Endothelial cell of hepatic sinusoid (primary cell): Measurements from ENCODE around the gene KMT2B.
"Not testable (repeated sequence)": the region's sequence is repeated elsewhere in the genome, so short reads cannot be mapped to it uniquely, and the experiment has no call there.

Experiments
- in situ Hi-C: cut with HindIII; loops from 2 replicates; pipeline ENCODE4 v1.10.0; 2017; ENCODE audit warnings: low sequenced_read_pairs

Gene KMT2B

DNA sequence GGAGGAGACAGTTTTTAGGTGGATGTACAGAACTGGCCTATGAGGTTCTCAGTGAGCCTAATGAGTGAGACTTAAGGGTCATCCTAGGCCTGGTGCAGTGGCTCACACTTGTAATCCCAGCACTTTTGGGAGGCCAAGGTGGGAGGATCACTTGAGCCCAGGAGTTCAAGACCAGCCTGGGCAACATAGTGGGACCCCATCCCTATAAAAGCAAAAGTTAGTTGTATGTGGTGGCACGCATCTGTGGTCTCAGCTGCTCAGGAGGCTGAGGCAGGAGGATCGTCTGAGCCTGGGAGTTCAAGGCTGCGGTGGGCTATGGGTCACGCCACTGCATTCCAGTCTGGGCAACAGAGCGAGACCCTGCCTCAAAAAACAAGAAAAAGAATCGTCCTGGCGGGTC is 6.3 kb downstream of the KMT2B start:
- in situ Hi-C loops = not testable (repeated sequence)

GRCh38 chr19:35724560-35724959 is 6.8 kb downstream of the KMT2B start:
- in situ Hi-C loops = no loop called here

GRCh38 chr19:35725216-35725861 is 7.5 kb downstream of the KMT2B start:
- in situ Hi-C loops = no loop called here

DNA sequence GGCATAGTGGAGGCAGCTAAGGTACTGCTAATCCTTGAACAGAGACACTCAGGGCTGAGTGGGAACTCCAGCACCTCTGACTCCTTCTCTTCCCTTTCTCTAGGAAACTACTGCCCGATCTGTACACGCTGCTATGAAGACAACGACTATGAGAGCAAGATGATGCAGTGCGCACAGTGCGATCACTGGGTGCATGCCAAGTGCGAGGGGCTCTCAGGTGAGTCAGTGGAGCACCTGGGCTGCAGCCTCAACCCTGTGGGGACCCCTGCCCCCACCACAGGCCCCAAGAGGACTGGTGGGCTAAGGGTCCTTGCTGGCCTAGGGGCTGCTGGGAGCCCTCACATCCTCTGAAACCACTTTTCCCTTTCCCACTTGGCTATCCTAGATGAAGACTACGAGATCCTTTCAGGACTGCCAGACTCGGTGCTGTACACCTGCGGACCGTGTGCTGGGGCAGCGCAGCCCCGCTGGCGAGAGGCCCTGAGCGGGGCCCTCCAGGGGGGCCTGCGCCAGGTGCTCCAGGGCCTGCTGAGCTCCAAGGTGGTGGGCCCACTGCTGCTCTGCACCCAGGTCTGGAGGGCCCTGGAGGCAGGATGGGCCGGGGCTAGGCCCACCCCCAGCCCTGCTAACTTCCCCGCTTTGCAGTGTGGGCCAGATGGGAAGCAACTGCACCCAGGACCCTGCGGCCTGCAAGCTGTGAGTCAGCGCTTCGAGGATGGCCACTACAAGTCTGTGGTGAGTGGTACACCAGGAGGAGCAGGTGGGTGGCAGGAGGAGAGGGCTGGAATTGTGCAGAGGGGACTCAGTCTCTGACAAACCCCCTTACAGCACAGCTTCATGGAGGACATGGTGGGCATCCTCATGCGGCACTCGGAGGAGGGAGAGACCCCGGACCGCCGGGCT is 9.5 kb downstream of the KMT2B start:
- in situ Hi-C loops = no loop called here

GRCh38 chr19:35727956-35728706 is 10.3 kb downstream of the KMT2B start:
- in situ Hi-C loops = no loop called here

GRCh38 chr19:35729021-35729420 is 11.2 kb downstream of the KMT2B start:
- in situ Hi-C loops = no loop called here

DNA sequence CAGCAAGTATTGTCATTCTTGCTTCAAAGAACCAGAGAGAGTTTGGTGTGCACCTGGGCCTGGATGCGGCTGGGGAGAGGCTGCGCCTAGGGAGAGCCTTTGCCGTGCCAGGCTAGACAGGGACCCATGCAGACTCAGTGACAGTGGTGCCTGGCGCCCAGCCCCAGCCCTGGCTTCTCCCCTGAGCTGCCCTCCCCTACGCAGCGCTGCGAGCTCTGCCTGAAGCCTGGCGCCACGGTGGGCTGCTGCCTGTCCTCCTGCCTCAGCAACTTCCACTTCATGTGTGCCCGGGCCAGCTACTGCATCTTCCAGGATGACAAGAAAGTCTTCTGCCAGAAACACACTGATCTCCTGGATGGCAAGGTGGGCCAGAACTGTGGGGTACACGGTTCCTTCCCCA is 12.0 kb downstream of the KMT2B start:
- in situ Hi-C loops = loop anchor here (10.0 kb wide), 1 partner anchor 105 kb away; no protein-coding TSS in a partner anchor

- in situ Hi-C loops = loop anchor here (10.0 kb wide), 1 partner anchor 104 kb away; no protein-coding TSS in a partner anchor
These were observed 12.5 kb downstream of the KMT2B start for GRCh38 chr19:35730326-35730725.

GRCh38 chr19:35731353-35731752 is 13.6 kb downstream of the KMT2B start:
- in situ Hi-C loops = loop anchor here (10.0 kb wide), 1 partner anchor 103 kb away; no protein-coding TSS in a partner anchor

GRCh38 chr19:35731779-35732405 is 14.1 kb downstream of the KMT2B start:
- in situ Hi-C loops = loop anchor here (10.0 kb wide), 1 partner anchor 103 kb away; no protein-coding TSS in a partner anchor

- in situ Hi-C loops = loop anchor here (10.0 kb wide), 1 partner anchor 102 kb away; no protein-coding TSS in a partner anchor
These were observed 14.9 kb downstream of the KMT2B start for GRCh38 chr19:35732540-35733179.

DNA sequence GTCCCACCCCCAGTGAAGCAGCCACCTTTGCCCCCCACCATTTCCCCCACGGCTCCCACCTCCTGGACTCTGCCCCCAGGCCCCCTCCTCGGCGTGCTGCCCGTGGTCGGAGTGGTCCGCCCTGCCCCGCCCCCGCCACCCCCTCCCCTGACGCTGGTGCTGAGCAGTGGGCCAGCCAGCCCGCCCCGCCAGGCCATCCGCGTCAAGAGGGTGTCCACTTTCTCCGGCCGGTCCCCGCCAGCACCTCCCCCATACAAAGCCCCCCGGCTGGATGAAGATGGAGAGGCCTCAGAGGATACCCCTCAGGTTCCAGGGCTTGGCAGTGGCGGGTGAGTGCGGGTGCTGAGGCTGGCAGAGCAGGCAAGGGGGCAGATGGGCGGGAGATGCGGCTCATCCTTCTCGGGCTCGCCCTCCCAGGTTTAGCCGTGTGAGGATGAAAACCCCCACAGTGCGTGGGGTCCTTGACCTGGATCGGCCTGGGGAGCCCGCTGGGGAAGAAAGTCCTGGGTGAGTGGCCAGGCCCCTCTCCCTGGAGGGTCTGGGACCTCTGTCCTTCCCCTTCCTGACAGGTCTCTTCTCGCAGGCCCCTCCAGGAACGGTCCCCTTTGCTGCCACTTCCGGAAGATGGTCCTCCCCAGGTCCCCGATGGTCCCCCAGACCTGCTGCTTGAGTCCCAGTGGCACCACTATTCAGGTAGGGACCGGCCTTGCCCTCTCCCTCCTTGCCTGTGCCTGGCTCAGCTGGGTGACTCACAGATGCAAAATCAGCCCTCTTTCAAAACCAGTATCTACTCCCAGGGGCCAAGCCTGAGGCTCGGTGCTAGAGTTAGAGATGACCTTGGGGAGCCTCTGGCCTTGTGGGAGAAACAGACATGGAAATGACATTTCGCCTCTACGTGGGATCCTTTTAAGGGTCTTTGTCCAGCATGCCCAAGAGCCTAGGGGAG is 15.7 kb downstream of the KMT2B start:
- in situ Hi-C loops = loop anchor here (10.0 kb wide), 1 partner anchor 101 kb away; no protein-coding TSS in a partner anchor

DNA sequence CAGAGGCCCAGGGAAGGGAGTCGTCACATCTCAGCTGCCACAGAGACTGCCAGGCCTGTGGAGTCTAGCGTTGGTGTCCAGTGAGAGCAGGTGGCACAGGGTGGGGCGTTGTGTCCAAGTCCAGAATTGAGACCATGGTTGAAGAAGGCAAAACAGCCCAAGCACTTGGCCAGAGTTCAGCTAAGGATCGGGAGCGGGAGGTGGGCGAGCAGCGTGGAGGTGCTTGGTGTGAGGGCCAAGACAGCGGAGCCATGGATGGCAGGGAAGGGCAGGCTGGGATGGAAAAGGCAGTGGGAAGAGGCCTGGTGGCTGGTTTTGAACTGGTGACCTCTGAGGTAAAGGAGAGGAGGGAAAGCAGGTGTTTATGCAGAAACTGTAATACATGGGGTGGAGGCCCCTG is 16.5 kb downstream of the KMT2B start:
- in situ Hi-C loops = loop anchor here (10.0 kb wide), 1 partner anchor 101 kb away; no protein-coding TSS in a partner anchor

DNA sequence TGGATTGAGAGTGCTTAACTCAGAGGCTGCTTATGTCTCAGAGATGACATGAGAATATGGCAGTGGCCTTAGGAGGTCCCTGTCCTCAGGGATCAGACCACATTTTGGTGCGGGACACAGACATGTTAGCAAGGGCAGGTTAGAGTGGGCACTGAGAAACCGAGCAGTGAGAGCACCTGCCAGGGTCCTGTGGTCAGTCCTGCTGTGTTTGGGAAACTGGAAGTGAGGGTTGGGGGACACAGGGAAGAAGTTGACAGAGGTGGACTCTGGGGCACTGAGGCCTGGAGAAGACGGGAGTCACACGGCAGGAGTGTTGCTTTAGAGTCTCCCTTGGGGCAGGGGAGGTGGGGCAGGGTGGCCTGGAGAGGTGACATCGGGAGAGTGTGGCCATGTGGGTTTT is 17.1 kb downstream of the KMT2B start:
- in situ Hi-C loops = loop anchor here (10.0 kb wide), 1 partner anchor 100 kb away; no protein-coding TSS in a partner anchor

- in situ Hi-C loops = loop anchor here (10.0 kb wide), 1 partner anchor 98 kb away; no protein-coding TSS in a partner anchor
These were observed 19.4 kb downstream of the KMT2B start for GRCh38 chr19:35736913-35737886.

DNA sequence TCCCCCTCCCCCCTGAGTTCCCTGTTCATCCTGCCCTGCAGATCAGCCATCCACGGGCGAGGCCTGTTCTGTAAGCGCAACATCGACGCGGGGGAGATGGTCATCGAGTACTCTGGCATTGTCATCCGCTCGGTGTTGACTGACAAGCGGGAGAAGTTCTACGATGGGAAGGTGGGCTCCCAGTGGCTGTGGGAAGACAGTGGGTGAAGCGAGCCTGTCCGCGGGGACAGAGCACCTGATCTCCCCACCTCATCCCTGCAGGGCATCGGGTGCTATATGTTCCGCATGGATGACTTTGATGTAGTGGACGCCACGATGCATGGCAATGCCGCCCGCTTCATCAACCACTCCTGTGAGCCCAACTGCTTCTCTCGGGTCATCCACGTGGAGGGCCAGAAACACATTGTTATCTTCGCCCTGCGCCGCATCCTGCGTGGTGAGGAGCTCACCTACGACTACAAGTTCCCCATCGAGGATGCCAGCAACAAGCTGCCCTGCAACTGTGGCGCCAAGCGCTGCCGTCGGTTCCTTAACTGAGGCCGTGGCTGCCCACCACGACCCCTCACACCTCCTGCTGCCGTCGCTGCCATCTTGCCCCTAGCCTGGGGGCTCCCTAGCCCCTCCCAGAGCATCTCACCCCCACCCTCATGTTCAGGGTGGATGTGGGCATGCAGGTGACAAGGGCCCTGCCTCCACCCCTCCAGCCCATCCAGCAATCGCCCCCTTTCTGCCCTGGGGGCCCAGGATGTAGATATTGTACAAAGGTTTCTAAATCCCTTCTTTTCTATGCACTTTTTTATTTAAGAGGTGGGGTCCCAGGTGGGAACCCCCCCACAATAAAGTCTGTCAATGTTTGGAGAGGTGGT is 20.5 kb downstream of the KMT2B start:
- in situ Hi-C loops = loop anchor here (10.0 kb wide), 1 partner anchor 97 kb away; no protein-coding TSS in a partner anchor

DNA sequence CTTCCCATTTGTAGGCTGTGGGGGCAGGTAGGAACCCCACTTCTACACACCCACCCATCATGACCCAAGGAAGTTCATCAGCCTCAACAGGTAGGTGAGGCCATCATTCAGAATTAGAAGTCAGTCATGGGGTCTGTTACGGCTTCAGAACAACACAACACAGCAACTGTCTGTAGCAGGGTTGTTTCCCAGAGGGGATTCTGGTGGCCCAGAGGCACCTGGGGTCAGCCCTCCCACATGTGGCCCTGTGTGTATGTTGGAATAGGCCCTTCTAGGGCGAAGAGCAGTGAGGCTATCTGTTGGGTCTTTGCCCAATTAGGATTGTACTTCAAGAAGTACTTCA is 21.1 kb downstream of the KMT2B start:
- in situ Hi-C loops = loop anchor here (10.0 kb wide), 1 partner anchor 96 kb away; no protein-coding TSS in a partner anchor
